Measurements from ENCODE around the gene TUNAR.

- TF ChIP-seq CTCF (conservative IDR thresholded peaks at IDR 0.05; ENCODE audit: low read depth, low read length) (no peak), MAFK (IDR thresholded peaks at IDR 0.05; ENCODE audit: low read depth, low read length) (no peak), USF2 (IDR thresholded peaks at IDR 0.05; ENCODE audit: low read depth, low read length) (no peak), RFX5 (IDR thresholded peaks at IDR 0.05; ENCODE audit: low read depth, low read length) (no peak)
These were observed at the start of gene TUNAR for GRCh38 chr14:95876761-95877538.
